GM12864 (cell line): ENCODE results near the gene HK3.
"Not testable (repeated sequence)": the region's sequence is repeated elsewhere in the genome, so short reads cannot be mapped to it uniquely, and the experiment has no call there.

ENCODE experiments used
- DNase-seq: peaks from one replicate; pipeline ENCODE4 v3.0.0-alpha.2; 2011; ENCODE audit warnings: low read depth
- H3K4me3 ChIP-seq: 2 replicates; pipeline ENCODE4 v1.5.1; 2011; ENCODE audit warnings: mild to moderate bottlenecking, low read depth, low read length, control low read depth
- CTCF ChIP-seq: IDR thresholded peaks from 2 replicates; pipeline ENCODE4 v1.5.1; 2011; ENCODE audit warnings: low read depth, mild to moderate bottlenecking, moderate library complexity, low read length, control low read depth, inconsistent platforms; ENCODE audit errors: missing control alignments

HK3 gene

GRCh38 chr5:176874198-176874780 is 24.9 kb downstream of the HK3 start:
- no peak for DNase-seq
- H3K4me3 ChIP-seq, result no peak overlapping the region
- no peak for TF ChIP-seq CTCF

GRCh38 chr5:176873541-176874172 is 25.5 kb downstream of the HK3 start:
- H3K4me3 ChIP-seq, result no peak overlapping the region
- TF ChIP-seq CTCF, result no peak
- no peak for DNase-seq

- H3K4me3 ChIP-seq, DNase-seq: not testable (repeated sequence)
Observed at GRCh38 chr5:176873011-176873410, 26.1 kb downstream of the HK3 start.

- not testable (repeated sequence) for H3K4me3 ChIP-seq, DNase-seq
Observed at GRCh38 chr5:176872586-176872985, 26.6 kb downstream of the HK3 start.

- not testable (repeated sequence) for DNase-seq, H3K4me3 ChIP-seq
Observed at GRCh38 chr5:176870644-176871043, 28.5 kb downstream of the HK3 start.

- TF ChIP-seq CTCF, result peak; percentile 9
- DNase-seq, result no peak
- no peak overlapping the region for H3K4me3 ChIP-seq
Observed at GRCh38 chr5:176870110-176870591, 29.0 kb downstream of the HK3 start.

GRCh38 chr5:176869501-176870109 is 29.5 kb downstream of the HK3 start:
- DNase-seq, result no peak
- no peak overlapping the region for H3K4me3 ChIP-seq
- no peak for TF ChIP-seq CTCF

GRCh38 chr5:176868731-176869130 is 30.4 kb downstream of the HK3 start:
- TF ChIP-seq CTCF, result no peak
- DNase-seq, result no peak
- H3K4me3 ChIP-seq, result no peak overlapping the region
